Suppressor macrophage (primary cell): Measurements from ENCODE around the gene CCDC107.

Source experiments
- DNase-seq, 4 experiments: peaks; one replicate each; pipeline ENCODE4 v3.0.0-alpha.2; 2020 to 2022

CCDC107 gene

DNA sequence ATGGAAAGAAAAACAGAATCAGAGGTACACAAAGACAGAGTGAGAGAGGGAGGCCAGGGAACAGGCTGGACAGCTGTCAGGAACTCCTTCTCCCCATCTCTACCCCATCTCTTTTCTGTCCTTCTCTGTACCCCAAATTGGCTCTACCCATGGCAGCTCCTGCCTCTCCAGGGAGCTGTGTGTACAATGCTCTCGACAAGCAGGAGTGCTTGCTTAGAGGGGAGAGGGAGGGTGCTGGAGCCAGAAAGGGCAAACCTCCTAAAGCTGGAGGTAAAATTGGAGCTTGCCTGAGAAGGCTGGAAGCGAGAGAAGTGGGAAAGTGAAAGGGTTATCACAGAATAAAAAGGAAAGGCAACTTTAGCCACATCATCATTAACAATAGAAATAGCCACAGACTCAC lies 25.2 kb downstream of the CCDC107 start:
- DNase-seq: no peak

DNA sequence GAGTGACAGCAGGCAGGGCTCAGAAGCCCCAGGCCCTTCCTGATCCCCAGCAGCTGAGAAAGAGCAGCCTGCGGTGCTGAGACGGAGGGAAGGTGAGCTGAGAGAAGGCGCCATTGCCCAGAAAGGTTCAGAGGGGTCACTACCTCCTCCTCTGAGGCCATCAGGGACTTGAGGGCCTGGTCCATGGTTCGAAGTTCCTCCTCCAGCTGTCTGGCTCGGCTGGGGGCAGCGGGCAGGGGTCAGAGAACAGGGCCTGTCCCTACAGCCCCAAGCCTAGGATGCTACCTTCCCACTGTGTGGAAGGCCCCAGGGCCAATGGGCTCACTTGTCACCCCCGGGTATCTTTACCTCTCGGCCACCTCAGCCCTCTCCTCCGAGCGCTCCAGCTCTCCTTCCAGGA lies 26.8 kb downstream of the CCDC107 start:
- no peak for DNase-seq

DNA sequence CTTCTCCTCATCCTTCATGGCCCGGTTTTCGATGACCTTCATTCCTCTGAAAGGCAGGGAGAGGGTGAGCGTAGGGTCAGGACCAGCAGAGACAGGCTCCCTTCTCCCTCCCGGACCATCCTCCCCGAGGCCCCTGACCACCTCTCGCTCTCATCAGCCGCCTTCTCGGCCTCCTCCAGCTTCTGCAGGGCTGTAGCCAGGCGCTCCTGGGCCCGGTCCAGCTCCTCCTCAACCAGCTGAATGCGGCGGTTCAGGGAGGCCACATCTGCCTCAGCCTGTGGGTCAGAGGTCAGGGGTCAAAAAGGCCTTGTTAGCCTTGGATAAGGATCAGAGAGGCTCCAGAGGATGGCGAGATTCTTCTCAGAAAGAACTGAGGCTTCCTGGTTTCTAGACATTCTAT lies 27.4 kb downstream of the CCDC107 start:
- no peak for DNase-seq

DNA sequence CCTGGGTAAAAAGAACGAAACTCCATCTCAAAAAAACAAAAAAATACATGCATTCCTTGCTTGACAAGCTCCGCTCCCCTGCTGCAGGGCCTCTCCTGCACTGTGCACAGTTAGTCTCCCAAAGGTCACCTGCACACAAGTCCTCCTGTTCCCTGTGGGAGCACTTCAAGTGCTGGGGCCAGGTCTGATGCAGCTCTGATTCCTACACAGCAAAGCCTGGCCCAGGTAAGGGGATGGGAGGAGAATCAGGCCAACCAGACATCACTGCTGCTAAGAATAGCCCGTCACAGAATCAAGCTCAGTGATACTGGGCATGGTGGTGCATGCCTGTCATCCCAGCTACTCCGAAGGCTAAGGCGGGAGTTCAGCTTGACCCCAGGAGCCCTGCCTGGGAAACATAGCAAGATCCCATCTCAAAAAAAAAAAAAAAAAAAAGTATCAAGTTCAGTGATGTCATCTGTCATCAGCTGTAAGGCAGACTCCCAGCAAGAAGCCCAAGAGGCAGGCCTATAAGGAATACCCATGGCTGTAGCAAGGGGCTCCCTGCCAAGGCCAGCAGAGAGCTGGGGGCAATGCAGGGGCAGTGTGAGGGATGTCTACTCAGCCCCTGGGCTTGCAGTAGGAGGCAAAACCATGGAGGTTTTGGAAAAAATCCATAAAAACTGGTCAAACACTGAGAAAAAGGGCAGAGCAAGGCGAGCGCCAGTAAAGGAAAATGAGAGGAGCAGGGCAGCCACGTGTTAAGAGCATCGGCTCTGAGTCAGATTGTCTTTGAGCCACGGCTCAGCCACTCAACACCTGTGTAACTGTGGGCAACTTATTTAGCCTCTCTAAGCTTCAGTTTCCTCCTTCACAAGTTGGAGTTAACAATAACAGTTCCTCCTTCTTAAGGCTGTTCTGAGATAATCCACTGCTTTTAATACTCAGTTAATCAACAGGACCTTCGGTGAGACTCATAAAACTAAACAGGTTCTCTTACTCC lies 28.4 kb downstream of the CCDC107 start:
- no peak for DNase-seq

DNA sequence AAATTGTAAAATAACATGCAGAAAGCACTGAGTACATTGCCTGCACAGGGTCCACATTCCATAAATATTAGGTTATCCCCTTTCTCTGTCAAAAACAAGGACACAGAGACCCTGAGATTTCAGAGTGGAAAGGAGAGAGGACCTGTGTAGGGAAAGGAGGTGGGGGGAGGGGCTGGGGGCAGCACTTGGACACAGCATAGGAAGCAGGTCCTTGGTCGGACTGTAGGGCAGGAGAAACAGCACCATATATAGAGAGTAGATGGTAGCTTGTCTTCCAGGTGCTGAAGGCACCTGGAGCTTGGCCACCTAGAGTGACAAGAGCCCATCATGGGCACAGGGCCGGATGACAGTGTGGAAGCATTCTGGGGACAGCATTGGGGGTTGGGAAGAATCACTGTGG lies 29.2 kb downstream of the CCDC107 start:
- no peak for DNase-seq

DNA sequence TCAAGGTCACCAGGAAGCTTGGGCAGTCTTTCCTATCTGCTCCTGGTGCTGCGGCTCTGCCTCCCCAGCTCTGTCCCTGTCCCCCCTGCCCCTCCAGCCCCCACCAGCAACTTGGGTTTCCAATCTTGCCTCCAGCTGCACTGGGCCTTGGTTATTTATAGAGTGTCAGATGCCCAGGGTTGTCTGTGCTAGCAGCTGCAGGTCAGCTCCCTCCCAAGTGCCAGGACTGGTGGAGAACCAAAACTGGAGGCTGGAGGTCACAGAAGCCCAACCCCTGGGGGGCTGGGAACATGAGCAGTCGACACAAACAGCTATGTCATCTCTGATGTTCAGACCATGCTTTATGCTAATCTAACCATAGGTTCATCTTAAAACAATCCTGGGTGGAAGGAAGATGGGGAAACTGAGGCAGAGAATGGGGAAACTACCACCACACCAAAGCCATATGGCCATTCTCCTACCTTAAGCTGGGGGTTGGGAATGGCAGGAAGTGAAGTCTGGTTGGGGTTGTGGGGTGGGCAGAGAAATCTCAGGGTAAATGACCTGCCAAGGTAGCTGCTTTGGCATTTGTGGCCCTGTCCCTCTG lies 30.0 kb downstream of the CCDC107 start:
- DNase-seq: no peak

DNA sequence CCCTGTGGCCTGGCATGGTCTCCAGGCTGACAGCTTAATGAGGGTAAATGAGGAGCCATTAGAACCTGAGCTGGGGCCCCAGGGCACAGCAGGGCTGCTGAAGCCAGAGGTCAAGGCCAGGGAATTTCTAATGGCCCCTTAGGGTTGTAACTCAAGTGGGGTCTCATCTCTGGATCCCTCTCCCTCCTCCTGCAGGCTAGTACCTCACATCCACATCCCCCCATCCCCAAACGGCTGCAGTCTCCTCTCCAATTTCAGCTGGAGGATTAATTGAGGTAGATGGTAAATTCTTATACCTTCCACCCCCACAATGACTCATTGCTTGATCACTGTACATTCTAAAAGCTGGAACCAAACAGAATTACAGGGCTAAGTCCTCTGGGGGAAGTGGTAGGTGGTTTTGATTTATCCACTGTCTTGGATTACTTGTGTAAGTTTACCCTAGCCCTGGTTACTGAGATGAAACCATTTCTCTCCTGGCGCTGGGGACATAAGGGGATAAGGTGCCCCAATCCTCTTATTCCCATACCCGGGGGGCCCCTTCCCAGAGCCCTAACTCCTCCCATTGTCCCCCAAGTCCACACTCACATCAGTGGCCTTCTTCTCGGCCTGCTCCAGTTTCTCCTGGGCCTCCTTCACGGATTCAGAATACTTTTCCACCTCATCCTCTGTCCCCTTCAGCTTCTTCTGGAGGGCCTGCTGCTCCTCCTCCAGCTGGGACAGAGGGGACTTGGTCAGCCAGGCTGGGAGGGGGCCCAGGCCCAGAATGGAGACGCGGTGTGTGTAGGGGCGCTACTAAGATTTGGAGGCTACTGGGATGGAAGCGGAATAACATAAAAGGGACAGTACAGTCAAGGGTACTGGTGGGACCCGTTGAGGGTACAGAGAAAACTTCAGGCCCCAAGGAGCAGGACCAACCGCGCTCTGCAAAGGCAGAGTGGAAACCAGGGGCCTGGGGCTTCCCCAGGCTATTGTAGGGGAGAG lies 30.8 kb downstream of the CCDC107 start:
- peak in 3 of 4 experiments; percentile 46 to 67 (median 55) for DNase-seq

DNA sequence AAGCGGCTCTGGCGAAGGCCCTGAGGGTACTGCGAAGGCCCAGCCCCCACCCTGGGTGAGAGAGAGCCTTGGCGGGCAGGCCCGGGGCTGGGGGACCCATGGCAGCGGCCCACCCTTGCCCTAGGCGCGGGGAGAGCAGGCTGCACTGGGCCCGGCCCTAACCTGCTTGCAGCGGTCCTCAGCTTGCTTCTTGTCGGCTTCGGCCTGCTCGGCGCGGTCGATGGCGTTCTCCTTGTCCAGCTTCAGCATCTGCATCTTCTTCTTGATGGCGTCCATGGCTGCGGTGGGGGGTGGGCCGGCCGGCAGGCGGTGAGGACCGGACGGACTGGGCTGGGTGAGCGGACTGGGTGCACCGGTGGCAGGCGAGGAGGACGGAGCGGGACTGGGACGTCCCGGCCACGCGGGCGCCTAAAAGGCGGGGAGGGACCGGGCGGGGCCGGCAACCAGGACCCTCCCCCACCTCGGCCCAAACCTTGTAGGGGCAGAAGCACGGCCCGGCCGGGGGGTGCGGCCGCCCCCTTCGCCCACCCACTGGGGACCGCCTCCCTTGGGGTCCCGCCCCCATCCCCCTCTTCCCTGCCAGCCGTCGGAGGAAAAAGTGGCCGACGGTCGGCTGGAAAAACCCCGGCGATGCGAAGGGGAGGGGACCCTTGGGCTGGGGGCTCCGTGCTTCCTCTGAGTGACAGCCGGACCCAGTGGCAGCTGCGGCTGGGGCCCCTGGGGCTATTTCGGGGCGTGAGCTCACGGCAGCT lies 31.6 kb downstream of the CCDC107 start, which contains the start of gene TPM2:
Gene TPM2, minus strand, starts transcription at position 384 of the 752 bp plus-strand sequence. Its CDS starts 108 bp downstream, at position 276.
- no peak for DNase-seq

DNA sequence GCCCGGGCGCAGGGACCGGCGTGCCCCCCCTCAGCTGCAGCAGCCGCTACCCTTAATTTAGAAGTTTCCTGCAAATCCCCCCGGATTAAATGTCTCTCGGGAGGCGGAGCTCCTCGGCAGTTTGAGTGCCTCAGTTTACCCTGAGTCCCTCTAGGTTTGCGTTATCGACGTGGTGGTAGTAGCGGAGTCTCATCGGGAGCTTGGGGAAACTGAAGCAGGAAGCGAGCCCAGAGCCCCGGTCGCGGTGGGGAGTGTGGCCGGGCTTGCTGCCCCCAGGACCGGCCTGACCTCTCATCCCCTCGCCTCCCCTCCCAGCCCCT lies 32.2 kb downstream of the CCDC107 start:
- no peak for DNase-seq

DNA sequence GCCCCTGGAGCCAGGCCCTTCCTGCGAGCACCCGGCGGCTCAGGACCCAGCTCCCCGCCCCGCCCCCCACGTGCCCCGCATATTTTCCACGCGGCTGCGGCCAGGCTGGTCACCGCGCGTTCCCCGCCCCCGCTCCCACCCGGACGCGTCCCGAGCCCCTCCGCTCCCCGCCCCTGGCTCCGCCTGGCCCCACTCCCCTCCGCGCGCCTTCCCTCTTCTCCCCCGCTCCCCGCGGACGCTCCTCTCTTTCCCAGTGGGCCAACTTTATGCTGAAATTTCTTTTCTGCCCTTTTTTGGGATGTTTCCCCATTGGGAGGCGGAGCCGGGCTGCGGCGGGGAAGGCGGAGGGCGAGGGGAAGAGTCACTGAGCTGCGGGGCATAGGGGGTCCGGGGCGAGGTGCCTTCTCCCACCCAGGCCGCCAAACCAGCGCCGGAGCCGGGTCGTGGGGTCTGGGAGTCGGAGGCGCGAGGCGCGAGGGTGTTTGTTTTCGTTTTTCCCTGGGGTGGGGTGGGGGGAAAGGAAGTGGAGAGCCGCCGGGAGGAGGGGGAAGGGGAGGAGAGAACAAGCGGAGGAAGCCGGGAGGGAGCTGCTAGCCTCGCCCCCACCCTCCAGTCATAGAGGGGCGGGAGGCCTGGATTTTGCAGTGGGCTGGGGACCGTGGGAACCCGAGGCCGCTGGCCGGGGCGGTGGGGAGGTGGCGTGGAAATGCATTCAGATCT lies 32.7 kb downstream of the CCDC107 start:
- peak; percentile 49 to 77 (median 65) for DNase-seq

DNA sequence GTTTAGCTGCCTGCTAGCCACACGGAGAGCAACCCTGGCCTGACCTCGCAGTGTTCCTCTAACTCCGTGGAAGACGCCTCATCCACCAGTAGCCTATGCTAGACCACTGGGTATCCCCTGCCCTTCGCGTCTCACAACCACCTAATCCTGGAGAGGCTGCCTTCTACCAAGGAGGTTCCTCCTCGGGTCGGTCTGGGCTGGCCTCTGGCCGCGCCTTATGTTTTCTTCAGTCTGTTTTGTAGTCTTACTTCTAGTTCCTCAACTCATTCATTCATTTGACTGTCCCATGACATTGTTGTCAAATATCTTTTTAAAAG lies 33.2 kb downstream of the CCDC107 start:
- peak; percentile 53 to 72 (median 64) for DNase-seq

DNA sequence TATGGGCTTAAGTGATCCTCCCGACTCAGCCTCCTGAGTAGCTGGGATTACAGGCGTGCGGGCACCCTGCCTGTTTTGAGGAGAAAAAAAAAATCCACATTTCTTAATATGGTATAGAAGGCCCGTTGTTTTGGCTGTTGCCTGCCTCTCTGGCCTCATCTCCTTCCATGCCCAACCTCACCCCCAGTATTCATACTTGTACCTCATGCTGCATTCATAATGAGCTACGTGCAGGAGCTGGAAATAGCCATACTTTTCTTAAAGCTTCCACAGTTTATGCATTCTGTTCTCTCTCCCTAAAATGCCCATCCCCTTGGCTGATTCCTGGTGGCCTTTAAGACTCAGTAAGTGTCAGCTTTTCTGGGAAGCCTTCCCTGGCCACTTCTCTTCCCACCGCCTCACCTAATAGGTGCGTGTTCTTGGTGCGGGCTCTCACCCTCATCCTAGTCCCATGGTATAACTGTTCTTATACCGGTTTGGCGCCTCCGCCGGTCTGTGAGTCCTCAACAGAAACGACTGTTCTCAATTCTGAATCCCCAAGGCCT lies 33.7 kb downstream of the CCDC107 start:
- no peak for DNase-seq

DNA sequence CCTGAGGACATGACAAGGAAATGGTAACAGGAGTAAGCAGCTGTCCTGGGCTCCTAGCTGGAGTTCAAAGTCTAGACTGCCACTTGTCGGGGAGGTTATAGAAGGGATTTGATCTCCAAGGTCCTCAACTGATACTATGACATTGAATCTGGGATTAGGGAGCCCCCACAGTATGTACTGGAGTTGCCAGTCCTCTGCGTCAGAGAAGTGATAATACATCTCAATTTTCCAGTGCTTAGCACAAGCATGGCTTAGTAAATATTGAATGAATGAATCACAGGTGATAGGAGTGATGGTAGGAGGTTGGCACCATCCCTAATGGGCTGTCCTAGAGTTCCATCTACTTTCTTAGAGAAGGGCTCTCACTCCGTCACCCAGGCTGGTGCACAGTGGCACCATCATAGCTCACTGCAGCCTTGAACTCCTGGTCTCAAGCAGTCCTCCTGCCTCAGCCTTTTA lies 37.9 kb downstream of the CCDC107 start:
- DNase-seq: no peak

DNA sequence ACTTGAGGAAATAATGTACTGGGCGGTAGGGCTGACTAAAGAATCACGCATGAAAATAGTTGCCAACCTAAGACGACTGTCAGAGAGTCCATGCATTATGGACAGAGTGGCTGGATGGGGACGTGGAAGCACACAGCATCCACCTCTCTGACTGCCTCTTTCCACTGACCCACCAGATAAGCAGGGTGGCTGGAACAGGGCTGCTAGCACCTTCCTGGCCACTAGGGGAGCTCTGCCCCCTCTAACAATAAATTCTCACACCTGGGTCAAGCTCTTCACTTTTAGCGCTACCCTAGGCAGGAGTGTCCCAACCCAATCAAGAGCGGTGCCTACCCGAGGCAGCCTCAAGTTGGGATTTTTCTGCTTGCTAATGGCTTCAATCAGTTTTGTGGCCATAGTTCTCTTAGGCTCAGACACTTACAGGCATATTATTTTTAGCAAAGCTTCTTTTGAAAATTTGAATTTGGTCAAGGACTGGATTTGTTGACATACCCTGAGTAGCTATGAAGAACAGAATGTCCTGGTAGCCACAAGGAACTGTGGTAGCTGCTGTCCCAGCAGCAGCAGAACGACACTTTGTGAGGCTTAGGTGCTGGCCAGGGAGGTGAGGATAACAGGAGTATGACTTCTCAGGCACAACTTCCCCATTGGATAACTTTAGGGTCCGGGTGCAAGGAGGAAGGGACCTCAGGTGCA lies 38.6 kb downstream of the CCDC107 start:
- DNase-seq: peak; percentile 25 to 67 (median 52)

DNA sequence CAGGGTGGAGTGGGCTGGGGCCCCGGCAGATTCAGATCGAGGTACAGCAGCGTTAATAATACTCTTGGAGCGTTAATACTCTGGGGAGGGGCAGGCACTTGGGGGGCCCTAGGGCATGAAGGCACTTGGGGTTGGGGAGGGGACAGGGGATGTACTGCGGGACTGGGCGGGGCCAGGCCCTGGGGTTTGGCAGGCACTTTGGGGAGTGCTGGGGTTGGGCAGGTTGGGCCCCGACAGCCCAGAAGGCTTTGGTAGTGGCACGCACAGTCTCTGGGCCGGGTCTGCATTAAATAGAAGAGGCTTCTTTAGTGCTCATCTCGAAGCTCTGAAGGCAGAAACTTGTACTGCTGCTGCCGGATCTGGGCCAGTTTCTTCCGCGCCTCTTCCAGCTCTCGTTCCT lies 39.4 kb downstream of the CCDC107 start:
- no peak for DNase-seq

DNA sequence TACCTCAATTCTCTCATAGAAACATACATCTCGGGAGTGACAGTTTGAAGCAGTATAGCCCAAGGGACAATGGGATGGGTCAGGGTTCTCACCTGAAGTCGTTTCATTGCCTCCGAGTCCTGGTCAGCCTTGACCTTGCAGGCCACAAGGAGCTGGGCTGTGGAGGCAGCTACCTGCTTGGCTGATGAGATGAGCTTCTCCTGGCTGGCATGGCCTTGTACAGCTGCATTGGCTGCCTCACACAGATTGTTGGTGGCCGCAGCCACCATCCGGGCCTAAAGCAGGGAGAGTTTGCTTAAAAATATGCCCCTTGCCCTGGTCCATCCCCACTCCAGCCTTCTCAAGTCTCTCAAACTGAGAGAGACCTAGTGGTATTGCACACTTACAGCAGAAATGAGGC lies 40.1 kb downstream of the CCDC107 start:
- no peak for DNase-seq

DNA sequence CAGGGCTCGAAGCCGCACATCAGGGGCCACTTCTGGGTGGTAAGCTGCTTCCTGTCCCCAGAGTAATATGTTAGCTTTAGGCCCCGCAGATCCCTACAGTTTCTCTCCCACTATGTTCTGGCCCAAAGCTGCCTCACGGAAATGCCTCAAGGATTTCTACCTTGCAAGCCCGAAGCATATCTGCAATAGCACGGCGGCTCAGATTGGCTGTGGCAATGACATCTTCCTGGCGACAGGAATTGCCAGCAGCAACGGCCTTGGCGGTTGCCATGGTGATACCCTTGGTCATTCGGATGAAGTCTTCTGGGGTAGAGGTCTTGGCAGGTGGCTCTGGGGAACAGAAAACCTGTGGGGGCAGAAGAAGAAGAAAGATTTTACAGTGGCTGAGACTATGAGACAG lies 41.9 kb downstream of the CCDC107 start:
- DNase-seq: no peak

DNA sequence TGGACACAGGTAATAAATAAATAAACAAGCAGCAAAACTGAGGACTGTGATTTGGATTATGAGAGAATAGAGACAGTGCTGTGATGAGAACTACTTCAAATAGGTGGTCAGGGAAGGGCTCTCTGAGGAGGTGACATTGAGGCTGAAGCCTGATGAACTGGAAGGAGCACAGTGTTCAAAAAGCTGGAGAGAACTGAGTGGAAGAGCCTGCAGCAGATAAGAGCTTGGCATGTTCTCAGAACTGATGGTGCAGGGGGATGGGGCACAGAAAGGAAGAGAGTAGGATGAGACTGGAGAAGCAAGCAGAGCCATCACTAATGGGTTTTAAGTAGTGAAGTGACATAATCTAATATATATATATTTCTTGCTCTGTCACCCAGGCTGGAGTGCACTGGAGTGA lies 42.9 kb downstream of the CCDC107 start:
- DNase-seq: no peak

DNA sequence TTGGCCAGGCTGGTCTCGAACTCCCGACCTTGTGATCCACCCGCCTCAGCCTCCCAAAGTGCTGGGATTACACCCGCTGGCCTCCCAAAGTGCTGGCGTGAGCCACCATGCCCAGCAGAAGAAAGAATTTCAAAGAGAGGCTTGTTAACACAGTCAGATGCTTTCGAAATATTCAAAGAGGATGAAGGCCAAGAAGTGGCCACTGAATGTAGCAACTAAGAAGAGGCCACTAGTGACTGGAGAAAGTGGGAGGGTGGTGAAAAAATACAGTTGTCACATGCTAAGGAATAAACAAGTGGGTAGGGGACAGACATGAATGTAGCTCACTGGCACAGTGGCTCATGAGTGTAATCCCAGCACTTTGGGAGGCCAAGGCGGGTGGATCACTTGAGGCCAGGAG lies 44.6 kb downstream of the CCDC107 start:
- peak in 3 of 4 experiments; percentile 24 to 54 (median 46) for DNase-seq

DNA sequence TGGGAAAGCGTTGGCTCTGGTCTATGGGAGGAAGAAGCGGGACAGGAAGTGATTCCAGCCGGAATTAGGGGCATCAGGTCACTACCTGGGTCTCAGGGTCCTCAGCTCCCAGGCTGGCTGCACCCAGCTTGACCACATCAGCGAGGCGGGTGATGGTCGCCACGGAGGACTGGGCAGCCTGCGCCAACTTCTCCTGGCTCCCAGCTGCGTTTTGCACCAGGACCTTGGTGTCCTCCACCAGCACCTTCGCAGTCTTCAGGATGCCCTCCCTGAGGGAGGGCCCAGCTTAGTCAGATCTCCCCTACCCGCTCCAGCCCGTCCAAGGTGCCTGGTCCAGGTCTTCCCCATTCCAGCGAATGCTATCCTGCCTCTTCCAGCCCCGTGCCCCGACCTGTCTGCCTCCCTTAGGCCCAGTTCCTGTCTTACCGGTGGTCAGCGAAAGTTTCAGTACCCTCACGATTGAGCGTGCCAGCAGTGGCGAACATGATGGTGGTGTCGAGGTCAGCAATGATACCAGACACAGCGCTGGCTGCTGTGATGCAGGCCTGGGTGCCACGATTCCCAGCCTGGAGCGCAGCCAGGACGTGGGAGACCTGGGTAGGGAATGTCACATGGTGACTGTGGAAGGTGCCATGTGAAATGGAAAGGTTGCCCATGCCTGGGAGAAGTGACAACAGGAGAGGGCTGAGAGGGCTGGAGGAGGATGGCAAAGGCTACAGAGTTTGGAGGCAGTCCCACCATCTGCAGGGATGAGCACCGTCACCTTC lies 46.0 kb downstream of the CCDC107 start:
- no peak for DNase-seq
